TTC549 (cell line): Measurements from ENCODE around the gene BHLHE40.

ENCODE experiments used
- FAIRE-seq: peaks from 2 replicates; lab custom pipeline; 2012; peaks lifted over from hg19 to GRCh38; lab: Jason Lieb, UNC

Gene BHLHE40

GRCh38 chr3:4983739-4984510, 4.7 kb downstream of the BHLHE40 start:
- FAIRE-seq, result no peak

- FAIRE-seq, result no peak
Measured at GRCh38 chr3:4984511-4984864, 5.3 kb downstream of the BHLHE40 start.

GRCh38 chr3:4985330-4986174, 6.3 kb downstream of the BHLHE40 start:
- FAIRE-seq, result no peak

GRCh38 chr3:4986175-4986781, 7.0 kb downstream of the BHLHE40 start:
- FAIRE-seq, result no peak

- FAIRE-seq, result no peak
Measured at GRCh38 chr3:4986782-4987537, 7.7 kb downstream of the BHLHE40 start.

- no peak for FAIRE-seq
Measured at GRCh38 chr3:4987538-4988296, 8.5 kb downstream of the BHLHE40 start.

- FAIRE-seq, result no peak
Measured at GRCh38 chr3:4988983-4989834, 10.0 kb downstream of the BHLHE40 start.

GRCh38 chr3:4990069-4990468, 10.8 kb downstream of the BHLHE40 start:
- no peak for FAIRE-seq

GRCh38 chr3:4992118-4992517, 12.9 kb downstream of the BHLHE40 start:
- FAIRE-seq, result no peak

- FAIRE-seq, result no peak
Measured at GRCh38 chr3:4993276-4994143, 14.3 kb downstream of the BHLHE40 start.

GRCh38 chr3:4994144-4994730, 15.0 kb downstream of the BHLHE40 start:
- no peak for FAIRE-seq

GRCh38 chr3:4994823-4995499, 15.7 kb downstream of the BHLHE40 start:
- FAIRE-seq, result no peak

- no peak for FAIRE-seq
Measured at GRCh38 chr3:4995500-4996053, 16.3 kb downstream of the BHLHE40 start.

GRCh38 chr3:4996223-4996765, 17.1 kb downstream of the BHLHE40 start:
- no peak for FAIRE-seq

- no peak for FAIRE-seq
Measured at GRCh38 chr3:4996771-4997291, 17.6 kb downstream of the BHLHE40 start.

- FAIRE-seq, result no peak
Measured at GRCh38 chr3:4997946-4998345, 18.7 kb downstream of the BHLHE40 start.

GRCh38 chr3:4999531-5000184, 20.4 kb downstream of the BHLHE40 start:
- FAIRE-seq, result no peak
